ENCODE results near the gene RAB9A. TPM values are rescaled to one million over a fixed set of nuclear protein-coding genes. Genes with fewer than 3 reads are reported as not detected.

The RAB9A gene
- total RNA-seq, 1 experiment from 2014 or later: 35.5 TPM

Other genes starting within 250 kb of the RAB9A start
- not detected in 2 replicates for gene EGFL6, start 119.5 kb upstream of the RAB9A start, total RNA-seq (2014; rRNA removed; shearing (Covaris generic))
- gene TCEANC, start 36.0 kb upstream of the RAB9A start, total RNA-seq (2014; rRNA removed; shearing (Covaris generic)): 3.0 and 3.5 TPM in 2 replicates
- 33.1 and 38.8 TPM in 2 replicates for gene TRAPPC2, start 45.5 kb downstream of the RAB9A start, total RNA-seq (2014; rRNA removed; shearing (Covaris generic))
- gene OFD1, start 45.6 kb downstream of the RAB9A start, total RNA-seq (2014; rRNA removed; shearing (Covaris generic)): 23.8 and 28.4 TPM in 2 replicates
- gene GPM6B, start 128.0 kb downstream of the RAB9A start, total RNA-seq (2014; rRNA removed; shearing (Covaris generic)): 85.4 and 89.5 TPM in 2 replicates

Data from SJCRH30 (cell line).